Smooth muscle cell (in vitro differentiated cells): Measurements from ENCODE around the gene PROM1. TPM values are rescaled to one million over a fixed set of nuclear protein-coding genes. Genes with fewer than 3 reads are reported as not detected.

Source experiments
- DNase-seq: peaks from one replicate; lab custom pipeline; 2025; ENCODE audit not compliant: unreplicated experiment; lab: John Stamatoyannopoulos, UW
- H2AFZ ChIP-seq: fragments of 200-600 bp; sonication (generic); 2 replicates; pipeline ENCODE4 v1.6.0; 2016; ENCODE audit warnings: antibody characterized with exemption, low read depth, mild to moderate bottlenecking
- H3F3A ChIP-seq: fragments of 200-600 bp; sonication (generic); 2 replicates; pipeline ENCODE4 v1.6.0; 2017; ENCODE audit warnings: antibody characterized with exemption, low read depth
- H3K27ac ChIP-seq: fragments of 200-600 bp; sonication (generic); 2 replicates; pipeline ENCODE4 v1.5.1; 2016; ENCODE audit warnings: low read depth, mild to moderate bottlenecking
- H3K27me3 ChIP-seq: fragments of 200-600 bp; sonication (generic); 2 replicates; pipeline ENCODE4 v1.6.1; 2016; ENCODE audit warnings: low read depth, mild to moderate bottlenecking
- H3K36me3 ChIP-seq: fragments of 200-600 bp; sonication (generic); 2 replicates; pipeline ENCODE4 v1.5.1; 2016; ENCODE audit warnings: low read depth
- H3K4me1 ChIP-seq: fragments of 200-600 bp; sonication (generic); 2 replicates; pipeline ENCODE4 v1.5.1; 2016; ENCODE audit warnings: low read depth
- H3K4me2 ChIP-seq: fragments of 200-600 bp; sonication (generic); 2 replicates; pipeline ENCODE4 v1.6.0; 2016; ENCODE audit warnings: mild to moderate bottlenecking
- H3K4me3 ChIP-seq: fragments of 200-600 bp; sonication (generic); 2 replicates; pipeline ENCODE4 v1.5.1; 2016; ENCODE audit warnings: mild to moderate bottlenecking
- H3K79me2 ChIP-seq: fragments of 200-600 bp; sonication (generic); 2 replicates; pipeline ENCODE4 v1.6.0; 2016; ENCODE audit warnings: low read depth, mild to moderate bottlenecking
- H3K9ac ChIP-seq: fragments of 200-600 bp; sonication (generic); 2 replicates; pipeline ENCODE4 v1.6.0; 2016; ENCODE audit warnings: low read depth
- H3K9me3 ChIP-seq: fragments of 200-600 bp; sonication (generic); replicated peaks from 2 replicates; pipeline ENCODE4 v1.5.1; 2016; ENCODE audit warnings: low read depth
- H4K20me1 ChIP-seq: fragments of 200-600 bp; sonication (generic); 2 replicates; pipeline ENCODE4 v1.6.0; 2016; ENCODE audit warnings: low read depth
- WGBS: methylation state at CpG from one replicate; pipeline ENCODE4 v1.1.7; 2016; ENCODE audit warnings: low lambda C conversion rate; 5-methylcytosine and 5-hydroxymethylcytosine counted together
- polyA plus RNA-seq: library from polyadenylated mRNA; unstranded; fragments of >200 nt; fragmentation: Nextera tagmentation; extraction: Ambion mirVana; gene quantifications from 2 replicates; pipeline ENCODE4 v1.2.1, GENCODE V29; 2016
- total RNA-seq: library from RNA; depleted of rRNA; stranded (reverse); fragments of >200 nt; gene quantifications from 2 replicates; pipeline ENCODE4 v1.2.3, GENCODE V29; 2014
- TF ChIP-seq, protein P1 (sequence below): fragments of 200-600 bp; sonication (generic); IDR thresholded peaks from 2 replicates; pipeline ENCODE4 v1.5.1; 2017; ENCODE audit warnings: borderline replicate concordance, mild to moderate bottlenecking, antibody characterized with exemption; ENCODE audit not compliant: insufficient read depth, poor library complexity, severe bottlenecking

Gene PROM1
- total and polyA plus RNA-seq, 2 experiments from 2014 or later = 0.56 to 1.7 TPM

DNA sequence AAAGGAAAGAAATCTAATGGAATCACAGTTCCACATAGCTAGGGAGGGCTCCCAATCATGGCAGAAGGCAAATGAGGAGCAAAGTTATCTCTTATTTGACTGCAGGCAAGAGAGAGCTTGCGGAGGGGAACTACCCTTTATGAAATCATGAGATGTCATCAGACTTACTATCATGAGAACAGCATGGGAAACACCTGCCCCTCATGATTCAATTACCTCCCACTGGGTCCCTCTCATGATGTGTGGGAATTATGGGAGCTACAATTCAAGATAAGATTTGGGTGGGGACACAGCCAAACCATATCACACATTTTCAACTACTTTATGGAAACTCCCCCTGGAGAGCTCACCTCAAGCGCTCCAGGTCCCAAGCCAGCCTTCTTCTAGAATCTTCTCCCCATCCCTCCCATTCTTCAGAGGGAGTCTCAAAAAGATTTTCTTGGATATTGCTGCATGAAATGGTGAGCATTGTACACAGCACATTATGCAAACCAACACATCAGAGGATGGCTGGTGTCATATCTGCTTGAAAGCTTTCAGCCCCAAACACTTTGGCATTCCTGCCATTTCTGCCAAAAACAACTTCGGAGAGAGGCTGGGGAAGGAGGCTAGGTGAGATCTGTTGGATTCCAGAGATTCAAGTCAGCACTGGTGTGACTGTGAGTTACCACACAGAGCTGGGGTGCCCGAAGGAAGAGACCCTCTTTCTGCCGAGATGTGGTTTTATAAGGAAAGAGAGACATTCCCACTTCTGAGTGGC, 152.2 kb downstream of the PROM1 start:
- WGBS = 96% methylated on average over 5 of the region's 5 CpGs
- Histone ChIP-seq H2AFZ (no peak overlapping the region), H3K27ac (no peak overlapping the region), H3F3A (no peaks in the 10 kb centered on the region), H3K36me3 (no peaks in the 10 kb centered on the region), H4K20me1 (no peaks in the 10 kb centered on the region), H3K9me3 (no peaks in the 10 kb centered on the region), H3K79me2 (no peaks in the 10 kb centered on the region), H3K27me3 (peaks cover 21% of the 10 kb centered on the region), H3K4me3 (no peak overlapping the region), H3K4me1 (no peaks in the 10 kb centered on the region), H3K9ac (no peak overlapping the region), H3K4me2 (no peak overlapping the region)
- DNase-seq = no peak
- TF ChIP-seq, protein P1, sequence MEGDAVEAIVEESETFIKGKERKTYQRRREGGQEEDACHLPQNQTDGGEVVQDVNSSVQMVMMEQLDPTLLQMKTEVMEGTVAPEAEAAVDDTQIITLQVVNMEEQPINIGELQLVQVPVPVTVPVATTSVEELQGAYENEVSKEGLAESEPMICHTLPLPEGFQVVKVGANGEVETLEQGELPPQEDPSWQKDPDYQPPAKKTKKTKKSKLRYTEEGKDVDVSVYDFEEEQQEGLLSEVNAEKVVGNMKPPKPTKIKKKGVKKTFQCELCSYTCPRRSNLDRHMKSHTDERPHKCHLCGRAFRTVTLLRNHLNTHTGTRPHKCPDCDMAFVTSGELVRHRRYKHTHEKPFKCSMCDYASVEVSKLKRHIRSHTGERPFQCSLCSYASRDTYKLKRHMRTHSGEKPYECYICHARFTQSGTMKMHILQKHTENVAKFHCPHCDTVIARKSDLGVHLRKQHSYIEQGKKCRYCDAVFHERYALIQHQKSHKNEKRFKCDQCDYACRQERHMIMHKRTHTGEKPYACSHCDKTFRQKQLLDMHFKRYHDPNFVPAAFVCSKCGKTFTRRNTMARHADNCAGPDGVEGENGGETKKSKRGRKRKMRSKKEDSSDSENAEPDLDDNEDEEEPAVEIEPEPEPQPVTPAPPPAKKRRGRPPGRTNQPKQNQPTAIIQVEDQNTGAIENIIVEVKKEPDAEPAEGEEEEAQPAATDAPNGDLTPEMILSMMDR = no peak

DNA sequence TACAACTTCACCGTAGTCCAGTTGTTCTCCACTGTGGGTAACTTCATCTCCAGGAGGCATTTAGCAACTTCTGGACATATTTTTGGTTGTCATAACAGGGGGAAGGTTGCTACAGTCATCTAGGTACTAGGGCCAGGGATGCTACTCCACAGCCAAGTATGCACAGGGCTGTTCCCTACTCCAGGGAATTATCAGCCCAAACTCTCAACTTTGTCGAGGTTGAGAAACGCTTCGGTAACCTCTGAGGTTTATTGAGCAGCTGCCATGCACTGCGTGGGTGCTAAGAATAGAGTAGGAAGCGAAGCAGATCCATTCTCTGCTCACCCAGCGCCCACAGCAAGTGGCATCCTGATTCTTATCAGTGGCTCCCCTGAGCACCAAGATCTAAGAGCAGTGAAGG, 153.5 kb downstream of the PROM1 start:
- Histone ChIP-seq H3K9ac (no peak overlapping the region), H2AFZ (no peak overlapping the region), H3K36me3 (no peaks in the 10 kb centered on the region), H3K4me3 (no peak overlapping the region), H4K20me1 (no peaks in the 10 kb centered on the region), H3K27ac (no peak overlapping the region), H3F3A (no peaks in the 10 kb centered on the region), H3K27me3 (peaks cover 22% of the 10 kb centered on the region), H3K4me1 (no peaks in the 10 kb centered on the region), H3K79me2 (no peaks in the 10 kb centered on the region), H3K9me3 (no peaks in the 10 kb centered on the region), H3K4me2 (no peak overlapping the region)
- WGBS = 90% methylated on average over 7 of the region's 7 CpGs
- TF ChIP-seq, protein P1 = no peak
- DNase-seq = no peak

DNA sequence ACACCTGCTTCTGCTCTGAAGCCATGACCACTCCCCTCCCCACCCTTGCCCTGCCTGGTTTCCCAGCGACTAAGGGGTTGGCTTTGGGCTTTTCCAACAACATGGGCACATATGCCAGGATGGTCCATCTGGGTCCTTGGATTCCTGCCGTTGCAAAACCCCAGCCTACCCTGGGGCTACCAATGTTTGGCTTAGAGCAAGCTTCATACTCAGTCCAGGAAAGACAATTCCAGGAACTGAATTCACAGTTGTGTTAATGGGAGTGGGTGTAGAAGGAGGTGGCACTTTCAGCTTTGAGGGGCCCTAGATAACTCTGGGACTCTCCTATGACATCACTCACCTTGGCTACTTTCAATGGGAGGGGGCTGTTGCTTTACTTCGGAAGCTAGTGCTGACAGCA, 154.3 kb downstream of the PROM1 start:
- no peaks in the 10 kb centered on the region for H3K36me3 ChIP-seq
- peaks cover 27% of the 10 kb centered on the region for H3K27me3 ChIP-seq
- no peaks in the 10 kb centered on the region for H3K4me1 ChIP-seq
- no peak for DNase-seq
- 82% methylated on average over 3 of the region's 3 CpGs for WGBS
- no peaks in the 10 kb centered on the region for H3K79me2 ChIP-seq
- H3K9ac ChIP-seq = no peak overlapping the region
- H3K4me3 ChIP-seq = no peak overlapping the region
- H4K20me1 ChIP-seq = no peaks in the 10 kb centered on the region
- no peak overlapping the region for H2AFZ ChIP-seq
- no peak overlapping the region for H3K27ac ChIP-seq
- no peak overlapping the region for H3K4me2 ChIP-seq
- no peaks in the 10 kb centered on the region for H3F3A ChIP-seq
- TF ChIP-seq, protein P1 = no peak
- no peaks in the 10 kb centered on the region for H3K9me3 ChIP-seq

DNA sequence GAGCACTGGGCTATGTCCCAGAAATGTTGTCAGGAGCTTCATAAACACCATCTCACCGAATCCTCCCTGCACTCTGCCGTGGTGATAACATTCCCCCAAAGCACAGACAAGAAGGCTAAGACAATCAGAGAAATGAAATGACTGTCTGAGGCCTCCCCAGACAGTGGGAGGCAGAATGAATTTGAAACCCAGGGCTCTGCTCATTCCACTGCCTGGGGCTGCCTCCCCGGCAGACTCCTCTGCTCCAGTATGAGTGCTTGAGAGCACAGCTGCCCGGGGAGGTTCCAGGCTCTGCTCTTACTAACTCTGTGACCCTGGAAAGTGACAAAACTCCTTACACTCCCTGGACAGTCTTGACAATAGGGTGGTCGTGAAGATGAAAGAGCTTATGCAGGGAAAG, 154.9 kb downstream of the PROM1 start:
- 53% methylated on average over 5 of the region's 5 CpGs for WGBS

More for the DNA sequence above, 154.9 kb downstream of the PROM1 start:
- H3K27me3 ChIP-seq = peaks cover 33% of the 10 kb centered on the region
- no peak overlapping the region for H2AFZ ChIP-seq
- H3K9me3 ChIP-seq = no peaks in the 10 kb centered on the region
- H3K4me3 ChIP-seq = no peak overlapping the region
- DNase-seq = no peak
- H3K9ac ChIP-seq = no peak overlapping the region
- TF ChIP-seq, protein P1 = no peak
- no peaks in the 10 kb centered on the region for H3K36me3 ChIP-seq
- no peaks in the 10 kb centered on the region for H3K4me1 ChIP-seq
- H3K27ac ChIP-seq = no peak overlapping the region
- no peaks in the 10 kb centered on the region for H3F3A ChIP-seq
- H3K79me2 ChIP-seq = no peaks in the 10 kb centered on the region
- no peaks in the 10 kb centered on the region for H4K20me1 ChIP-seq
- H3K4me2 ChIP-seq = no peak overlapping the region
